Activated CD8-positive, alpha-beta T cell treated with anti-CD3 and anti-CD28 coated beads for 36 hours (primary cell): ENCODE measurements around the gene CERS6. TPM values are rescaled to one million over a fixed set of nuclear protein-coding genes. Genes with fewer than 3 reads are reported as not detected.

ENCODE experiments used
- ATAC-seq: fragments of 200-7000 bp; cut with Tn5 transposase; one replicate; pipeline ENCODE4 v1.10.0; 2021; ENCODE audit warnings: mild to moderate bottlenecking, moderate library complexity
- CTCF ChIA-PET: fragments of 350-600 bp; sonication (Branson Sonifier 250); formaldehyde crosslinking; loops from one replicate; lab custom pipeline; 2021; ENCODE audit warnings: antibody characterized with exemption; lab: Charles Lee
- POLR2A ChIA-PET: fragments of 350-600 bp; sonication (Branson Sonifier 250); formaldehyde crosslinking; loops from one replicate; lab custom pipeline; 2021; ENCODE audit warnings: antibody characterized with exemption; lab: Charles Lee
- DNase-seq: peaks from one replicate; pipeline ENCODE4 v3.0.0-alpha.2; 2020
- H3K27ac Mint-ChIP-seq: one replicate; pipeline ENCODE4 v1.8.0; 2021; ENCODE audit warnings: mild to moderate bottlenecking, mixed read lengths
- H3K27me3 Mint-ChIP-seq: one replicate; pipeline ENCODE4 v1.8.0; 2021; ENCODE audit warnings: mixed read lengths
- H3K36me3 Mint-ChIP-seq: one replicate; pipeline ENCODE4 v1.8.0; 2021; ENCODE audit warnings: low read depth, mixed read lengths
- H3K4me1 Mint-ChIP-seq: one replicate; pipeline ENCODE4 v1.8.0; 2021; ENCODE audit warnings: low read depth, mixed read lengths
- H3K4me3 Mint-ChIP-seq: one replicate; pipeline ENCODE4 v1.8.0; 2021; ENCODE audit warnings: mild to moderate bottlenecking, moderate library complexity, mixed read lengths
- H3K9me3 Mint-ChIP-seq: one replicate; pipeline ENCODE4 v1.8.0; 2021; ENCODE audit warnings: mixed read lengths
- intact Hi-C: fragments of 100-400 bp; cut with micrococcal nuclease; formaldehyde crosslinking; loops from one replicate; pipeline ENCODE4 v1.10.0; 2022
- total RNA-seq, 2 experiments: library from RNA; stranded (reverse); gene quantifications; one replicate each; pipeline ENCODE4 v1.2.3, GENCODE V29; 2021
- TF ChIP-seq, protein P1 (sequence below): fragments of 200-600 bp; IDR thresholded peaks from one replicate; pipeline ENCODE4 v1.8.0; 2022; ENCODE audit warnings: antibody characterized with exemption, mild to moderate bottlenecking

CERS6 gene
- total RNA-seq, 2 experiments from 2014 or later = 15.4 to 16.1 TPM

DNA sequence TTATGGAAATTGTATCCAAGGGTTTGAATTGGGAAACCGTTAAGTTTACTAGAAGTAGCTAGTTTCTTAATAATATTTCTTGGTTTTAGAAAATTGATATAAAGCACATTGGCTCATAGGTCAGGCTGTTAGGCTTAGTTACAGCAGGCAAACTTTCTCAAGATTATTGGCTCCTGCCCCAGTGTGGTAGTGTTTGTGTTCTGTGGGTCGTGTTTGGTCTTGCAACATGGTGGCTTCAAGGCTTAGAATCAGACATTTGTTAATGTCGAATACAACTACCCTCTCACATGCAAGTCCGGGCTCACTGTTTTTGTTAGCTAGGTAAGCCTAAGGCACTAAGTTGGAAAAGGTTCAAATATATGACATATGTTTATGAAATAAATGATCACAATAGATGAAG is 19.6 kb downstream of the CERS6 start:
- POLR2A ChIA-PET = interaction anchor here (0.9 kb wide), 1 partner anchor 91 kb away, joined by 3 read pairs; no protein-coding TSS in a partner anchor
- Mint-ChIP-seq H3K36me3 (peaks cover 6% of the 10 kb centered on the region), H3K9me3 (no peaks in the 10 kb centered on the region), H3K4me3 (no peak overlapping the region), H3K27me3 (no peaks in the 10 kb centered on the region), H3K4me1 (peaks cover 47% of the 10 kb centered on the region), H3K27ac (no peak overlapping the region)
- CTCF ChIA-PET = interaction anchor here (1.1 kb wide), 1 partner anchor 12 kb away, joined by 3 read pairs; no protein-coding TSS in a partner anchor
- DNase-seq (no peak), ATAC-seq (no peak)
- TF ChIP-seq, protein P1, sequence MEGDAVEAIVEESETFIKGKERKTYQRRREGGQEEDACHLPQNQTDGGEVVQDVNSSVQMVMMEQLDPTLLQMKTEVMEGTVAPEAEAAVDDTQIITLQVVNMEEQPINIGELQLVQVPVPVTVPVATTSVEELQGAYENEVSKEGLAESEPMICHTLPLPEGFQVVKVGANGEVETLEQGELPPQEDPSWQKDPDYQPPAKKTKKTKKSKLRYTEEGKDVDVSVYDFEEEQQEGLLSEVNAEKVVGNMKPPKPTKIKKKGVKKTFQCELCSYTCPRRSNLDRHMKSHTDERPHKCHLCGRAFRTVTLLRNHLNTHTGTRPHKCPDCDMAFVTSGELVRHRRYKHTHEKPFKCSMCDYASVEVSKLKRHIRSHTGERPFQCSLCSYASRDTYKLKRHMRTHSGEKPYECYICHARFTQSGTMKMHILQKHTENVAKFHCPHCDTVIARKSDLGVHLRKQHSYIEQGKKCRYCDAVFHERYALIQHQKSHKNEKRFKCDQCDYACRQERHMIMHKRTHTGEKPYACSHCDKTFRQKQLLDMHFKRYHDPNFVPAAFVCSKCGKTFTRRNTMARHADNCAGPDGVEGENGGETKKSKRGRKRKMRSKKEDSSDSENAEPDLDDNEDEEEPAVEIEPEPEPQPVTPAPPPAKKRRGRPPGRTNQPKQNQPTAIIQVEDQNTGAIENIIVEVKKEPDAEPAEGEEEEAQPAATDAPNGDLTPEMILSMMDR = no peak
- intact Hi-C loops = no loop called here

DNA sequence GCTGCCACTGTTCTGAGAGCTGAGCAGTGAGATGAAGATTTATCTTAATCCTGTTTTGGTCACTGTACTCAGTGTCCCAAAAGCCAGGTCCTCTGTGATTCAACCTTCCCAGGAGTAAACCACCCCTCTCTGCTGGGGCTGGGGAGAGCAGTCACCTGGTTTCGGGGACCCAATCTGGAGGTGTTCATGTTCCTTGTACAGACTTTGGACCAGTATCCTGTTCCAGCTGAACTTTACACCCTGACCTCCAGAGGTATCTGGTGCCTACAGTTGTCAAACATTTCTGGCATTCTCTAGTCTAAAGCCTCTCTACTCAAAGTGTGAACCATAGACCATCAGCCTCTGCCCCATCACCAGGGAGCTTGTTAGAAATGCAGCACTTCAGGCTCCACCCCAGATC is 22.1 kb downstream of the CERS6 start:
- no peaks in the 10 kb centered on the region for H3K27me3 Mint-ChIP-seq
- ATAC-seq (no peak), DNase-seq (no peak)
- TF ChIP-seq, protein P1 = no peak
- ChIA-PET CTCF (no interaction called here), POLR2A (no interaction called here)
- peaks cover 62% of the 10 kb centered on the region for H3K4me1 Mint-ChIP-seq
- H3K9me3 Mint-ChIP-seq = no peaks in the 10 kb centered on the region
- intact Hi-C loops = no loop called here
- H3K36me3 Mint-ChIP-seq = peaks cover 6% of the 10 kb centered on the region
- H3K4me3 Mint-ChIP-seq = no peak overlapping the region
- H3K27ac Mint-ChIP-seq = no peak overlapping the region

DNA sequence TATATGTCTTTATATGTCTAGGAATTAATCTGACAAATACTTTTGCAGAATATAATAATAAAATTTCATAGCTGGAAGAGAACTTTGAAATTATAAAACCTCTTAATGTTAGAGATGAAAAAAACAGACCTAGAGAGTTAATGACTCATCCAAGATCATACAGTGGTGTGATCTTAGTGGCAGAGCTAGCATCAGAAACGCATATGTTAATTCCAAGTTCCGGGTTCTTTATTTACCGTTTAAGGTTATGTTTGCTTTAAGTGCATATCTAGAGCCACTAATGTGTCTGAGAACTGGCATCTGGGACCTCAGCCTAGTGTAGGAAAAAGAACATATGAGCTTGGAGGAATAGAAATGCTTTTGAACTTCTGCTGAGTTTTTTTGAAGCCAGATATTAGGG is 24.3 kb downstream of the CERS6 start:
- CTCF ChIA-PET = interaction anchor here (2.2 kb wide), 1 partner anchor 9 kb away, joined by 9 read pairs; no protein-coding TSS in a partner anchor
- Mint-ChIP-seq H3K27ac (peak overlapping the region; percentile 24), H3K4me1 (peaks cover 61% of the 10 kb centered on the region), H3K4me3 (no peak overlapping the region), H3K36me3 (peaks cover 1% of the 10 kb centered on the region), H3K9me3 (peaks cover 1% of the 10 kb centered on the region), H3K27me3 (no peaks in the 10 kb centered on the region)
- DNase-seq (no peak), ATAC-seq (peak; percentile 58)
- POLR2A ChIA-PET = interaction anchor here (0.6 kb wide), 1 partner anchor 10 kb away, joined by 3 read pairs; no protein-coding TSS in a partner anchor
- intact Hi-C loops = no loop called here
- TF ChIP-seq, protein P1 = no peak

DNA sequence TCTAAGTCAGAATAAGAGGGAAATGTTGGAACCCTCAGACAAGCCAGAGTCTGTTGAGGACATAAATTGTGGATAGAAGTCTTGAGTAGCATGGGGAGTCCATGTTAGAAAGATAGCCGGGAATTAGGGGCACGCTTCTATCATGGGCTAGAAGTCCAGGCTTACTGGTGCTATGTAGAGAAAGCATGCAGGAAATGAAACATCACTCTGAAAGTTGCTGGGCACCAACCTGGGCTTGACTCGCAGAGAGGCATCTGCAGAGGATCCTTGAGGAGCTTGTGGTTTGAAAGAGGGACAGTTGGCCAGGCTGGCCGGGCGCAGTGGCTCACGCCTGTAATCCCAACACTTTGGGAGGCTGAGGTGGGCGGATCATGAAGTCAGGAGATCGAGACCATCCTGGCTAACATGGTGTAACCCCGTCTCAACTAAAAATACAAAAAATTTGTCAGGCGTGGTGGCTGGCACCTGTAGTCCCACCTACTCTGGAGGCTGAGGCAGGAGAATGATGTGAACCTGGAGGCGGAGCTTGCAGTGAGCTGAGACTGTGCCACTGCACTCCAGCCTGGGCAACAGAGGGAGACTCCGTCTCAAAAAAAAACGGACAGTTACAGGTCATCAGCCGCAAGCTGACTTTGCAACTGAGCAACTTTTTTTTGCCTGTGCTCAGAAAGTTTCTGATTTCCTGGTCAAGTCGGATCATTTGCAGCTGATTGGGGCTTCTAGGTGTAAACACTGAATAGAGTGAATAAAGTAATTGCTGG is 24.9 kb downstream of the CERS6 start:
- Mint-ChIP-seq H3K27ac (peak overlapping the region; percentile 24), H3K4me1 (peaks cover 58% of the 10 kb centered on the region), H3K36me3 (peaks cover 5% of the 10 kb centered on the region), H3K4me3 (no peak overlapping the region), H3K27me3 (no peaks in the 10 kb centered on the region), H3K9me3 (peaks cover 3% of the 10 kb centered on the region)
- DNase-seq (no peak), ATAC-seq (no peak)
- ChIA-PET CTCF (interaction anchor here (0.7 to 2.2 kb wide), 4 partner anchors 10 to 134 kb away, joined by 3 to 9 read pairs (median 3); no protein-coding TSS in a partner anchor), POLR2A (interaction anchor here (0.6 kb wide), 1 partner anchor 11 kb away, joined by 3 read pairs; no protein-coding TSS in a partner anchor)
- TF ChIP-seq, protein P1 = no peak
- intact Hi-C loops = no loop called here

DNA sequence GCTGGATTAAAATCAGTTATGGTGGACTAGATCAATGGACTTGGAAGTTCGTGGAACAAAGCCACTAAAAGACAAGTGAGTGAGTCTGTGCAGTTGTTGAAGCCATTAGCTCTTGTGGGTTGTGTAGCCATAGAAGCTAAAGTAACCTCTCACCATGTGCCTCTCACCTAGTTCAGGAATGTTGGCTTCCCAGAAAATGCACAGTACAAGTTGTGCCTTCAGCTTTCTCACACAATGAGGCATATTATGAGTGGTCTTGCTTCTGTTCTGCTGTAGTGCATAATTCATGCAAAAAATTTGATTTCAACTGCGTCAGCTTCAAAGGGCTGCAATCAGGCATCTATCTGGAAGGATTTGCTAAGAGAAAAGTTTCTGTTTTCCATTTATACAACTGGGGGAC is 26.2 kb downstream of the CERS6 start:
- ATAC-seq = no peak
- CTCF ChIA-PET = interaction anchor here (1.0 to 2.2 kb wide), 4 partner anchors 10 to 12 kb away, joined by 3 to 9 read pairs (median 3); no protein-coding TSS in a partner anchor
- no peak overlapping the region for H3K27ac Mint-ChIP-seq
- DNase-seq = no peak
- H3K27me3 Mint-ChIP-seq = no peaks in the 10 kb centered on the region
- H3K9me3 Mint-ChIP-seq = peaks cover 3% of the 10 kb centered on the region
- no peak overlapping the region for H3K4me3 Mint-ChIP-seq
- POLR2A ChIA-PET = interaction anchor here (1.3 kb wide), 1 partner anchor 8 kb away, joined by 3 read pairs; no protein-coding TSS in a partner anchor
- intact Hi-C loops = no loop called here
- H3K36me3 Mint-ChIP-seq = peaks cover 5% of the 10 kb centered on the region
- H3K4me1 Mint-ChIP-seq = peaks cover 55% of the 10 kb centered on the region
- TF ChIP-seq, protein P1 = no peak
